OCI-LY1 (cell line): ENCODE results near the gene ACAP3.
A peak's percentile ranks its signal among the peaks of the same experiment; 100 is the strongest.

Experiments
- H2AFZ ChIP-seq: fragments of 200-600 bp; sonication (generic), shearing (Covaris generic); 2 replicates; pipeline ENCODE4 v1.6.0; 2014; ENCODE audit warnings: antibody characterized with exemption, mild to moderate bottlenecking, low read length
- H3F3A ChIP-seq: fragments of 200-600 bp; sonication (generic), shearing (Covaris generic); 2 replicates; pipeline ENCODE4 v1.6.0; 2014; ENCODE audit warnings: mild to moderate bottlenecking, antibody characterized with exemption, low read length, moderate library complexity; ENCODE audit not compliant: insufficient read depth
- H3K27ac ChIP-seq: fragments of 200-600 bp; sonication (generic); 2 replicates; pipeline ENCODE4 v1.5.1; 2014; ENCODE audit warnings: low read length, mixed run types, mild to moderate bottlenecking, low read depth; ENCODE audit not compliant: poor library complexity, severe bottlenecking
- H3K27me3 ChIP-seq: fragments of 200-600 bp; sonication (generic); 2 replicates; pipeline ENCODE4 v1.6.0; 2014; ENCODE audit warnings: antibody characterized with exemption, mild to moderate bottlenecking, low read length, moderate library complexity; ENCODE audit not compliant: insufficient read depth
- H3K36me3 ChIP-seq: fragments of 200-600 bp; sonication (generic); 2 replicates; pipeline ENCODE4 v1.6.1; 2014; ENCODE audit warnings: mild to moderate bottlenecking, antibody characterized with exemption, low read length, moderate library complexity, mixed read lengths; ENCODE audit not compliant: insufficient read depth
- H3K4me1 ChIP-seq: fragments of 200-600 bp; sonication (generic); 2 replicates; pipeline ENCODE4 v1.5.1; 2014; ENCODE audit warnings: mild to moderate bottlenecking, low read length, moderate library complexity; ENCODE audit not compliant: insufficient read depth, severe bottlenecking
- H3K4me2 ChIP-seq: fragments of 200-600 bp; sonication (generic), shearing (Covaris generic); 2 replicates; pipeline ENCODE4 v1.6.1; 2014; ENCODE audit warnings: low read length
- H3K4me3 ChIP-seq: fragments of 200-600 bp; sonication (generic); 2 replicates; pipeline ENCODE4 v1.5.1; 2014; ENCODE audit warnings: low read length, low read depth, mild to moderate bottlenecking, mixed read lengths; ENCODE audit not compliant: poor library complexity, severe bottlenecking
- H3K79me2 ChIP-seq: fragments of 200-600 bp; shearing (Covaris generic); 2 replicates; pipeline ENCODE4 v1.6.1; 2016; ENCODE audit warnings: mixed run types, low read length, mixed read lengths; ENCODE audit not compliant: insufficient read depth
- H3K9ac ChIP-seq: fragments of 200-600 bp; sonication (generic), shearing (Covaris generic); 2 replicates; pipeline ENCODE4 v1.6.1; 2014; ENCODE audit warnings: mild to moderate bottlenecking, low read length, mixed read lengths
- H3K9me2 ChIP-seq: fragments of 200-600 bp; sonication (generic), shearing (Covaris generic); 2 replicates; pipeline ENCODE4 v1.6.1; 2014; ENCODE audit warnings: low read depth, mild to moderate bottlenecking, low read length, mixed read lengths
- H3K9me3 ChIP-seq: fragments of 200-600 bp; shearing (Covaris generic); 2 replicates; pipeline ENCODE4 v1.6.1; 2014; ENCODE audit warnings: low read length, mixed read lengths
- H4K20me1 ChIP-seq: fragments of 200-600 bp; sonication (generic), shearing (Covaris generic); 2 replicates; pipeline ENCODE4 v1.6.0; 2016; ENCODE audit warnings: mild to moderate bottlenecking, low read length; ENCODE audit not compliant: insufficient read depth
- CTCF ChIP-seq: fragments of 200-600 bp; sonication (generic), shearing (Covaris generic); IDR thresholded peaks from 2 replicates; pipeline ENCODE4 v1.5.1; 2017; ENCODE audit warnings: mild to moderate bottlenecking, antibody characterized with exemption, low read length, moderate library complexity, mixed read lengths
- EZH2 ChIP-seq: fragments of 200-600 bp; sonication (generic), shearing (Covaris generic); IDR thresholded peaks from 2 replicates; pipeline ENCODE4 v1.8.0; 2017; ENCODE audit warnings: borderline replicate concordance, mixed run types, mild to moderate bottlenecking, antibody characterized with exemption, low read length, moderate library complexity, mixed read lengths

Gene ACAP3, protein sequence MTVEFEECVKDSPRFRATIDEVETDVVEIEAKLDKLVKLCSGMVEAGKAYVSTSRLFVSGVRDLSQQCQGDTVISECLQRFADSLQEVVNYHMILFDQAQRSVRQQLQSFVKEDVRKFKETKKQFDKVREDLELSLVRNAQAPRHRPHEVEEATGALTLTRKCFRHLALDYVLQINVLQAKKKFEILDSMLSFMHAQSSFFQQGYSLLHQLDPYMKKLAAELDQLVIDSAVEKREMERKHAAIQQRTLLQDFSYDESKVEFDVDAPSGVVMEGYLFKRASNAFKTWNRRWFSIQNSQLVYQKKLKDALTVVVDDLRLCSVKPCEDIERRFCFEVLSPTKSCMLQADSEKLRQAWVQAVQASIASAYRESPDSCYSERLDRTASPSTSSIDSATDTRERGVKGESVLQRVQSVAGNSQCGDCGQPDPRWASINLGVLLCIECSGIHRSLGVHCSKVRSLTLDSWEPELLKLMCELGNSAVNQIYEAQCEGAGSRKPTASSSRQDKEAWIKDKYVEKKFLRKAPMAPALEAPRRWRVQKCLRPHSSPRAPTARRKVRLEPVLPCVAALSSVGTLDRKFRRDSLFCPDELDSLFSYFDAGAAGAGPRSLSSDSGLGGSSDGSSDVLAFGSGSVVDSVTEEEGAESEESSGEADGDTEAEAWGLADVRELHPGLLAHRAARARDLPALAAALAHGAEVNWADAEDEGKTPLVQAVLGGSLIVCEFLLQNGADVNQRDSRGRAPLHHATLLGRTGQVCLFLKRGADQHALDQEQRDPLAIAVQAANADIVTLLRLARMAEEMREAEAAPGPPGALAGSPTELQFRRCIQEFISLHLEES

GRCh38 chr1:1307923-1308755, at the start of gene ACAP3, which contains the start of gene PUSL1:
Gene ACAP3 (minus strand): TSS chr1:1307930. CDS start chr1:1307815, 115 bp downstream.
Gene PUSL1 (plus strand): TSS chr1:1308597. CDS start chr1:1308644, 47 bp downstream.
- H3K9me2 ChIP-seq, result no peaks in the 10 kb centered on the region
- H3K9me3 ChIP-seq, result no peaks in the 10 kb centered on the region
- H3K27me3 ChIP-seq, result no peaks in the 10 kb centered on the region
- H3K36me3 ChIP-seq, result peaks cover 30% of the 10 kb centered on the region; the same call in 1 of the 2 replicates
- no peak for TF ChIP-seq CTCF
- no peak for TF ChIP-seq EZH2
- no peak within 1 kb of the TSS for H2AFZ ChIP-seq
- peaks cover 37% of the 10 kb centered on the region for H3K4me1 ChIP-seq
- H3K4me3 ChIP-seq, result peak within 1 kb of the TSS; percentile 90
- H4K20me1 ChIP-seq, result no peaks in the 10 kb centered on the region
- H3F3A ChIP-seq, result no peaks in the 10 kb centered on the region
- peak within 1 kb of the TSS; percentile 97 for H3K4me2 ChIP-seq
- peak within 1 kb of the TSS; percentile 93 for H3K9ac ChIP-seq
- peak within 1 kb of the TSS; percentile 79 for H3K27ac ChIP-seq
- H3K79me2 ChIP-seq, result no peaks in the 10 kb centered on the region

GRCh38 chr1:1356796-1357401, 49.2 kb upstream of the ACAP3 start:
- Histone ChIP-seq H3K79me2 (no peaks in the 10 kb centered on the region), H4K20me1 (no peaks in the 10 kb centered on the region), H3K4me2 (no peak overlapping the region), H3K27ac (no peak overlapping the region), H3K4me3 (no peak overlapping the region), H3K9ac (no peak overlapping the region), H3F3A (no peaks in the 10 kb centered on the region; the same call in 1 of the 2 replicates), H3K9me3 (no peaks in the 10 kb centered on the region), H3K9me2 (no peaks in the 10 kb centered on the region), H3K4me1 (peaks cover 6% of the 10 kb centered on the region), H3K27me3 (peaks cover 13% of the 10 kb centered on the region; the same call in 1 of the 2 replicates), H3K36me3 (no peaks in the 10 kb centered on the region), H2AFZ (no peak overlapping the region)
- no peak for TF ChIP-seq EZH2
- no peak for TF ChIP-seq CTCF
